Stomach (tissue), 4 donors: ENCODE data around the gene RXRA.

ENCODE experiments used
- CTCF ChIP-seq, 7 experiments: fragments of 450-650 bp in 4 of 7; fragments of 200-600 bp in 3 of 7; sonication (generic) in 3 of 7; IDR thresholded peaks; one replicate each; pipeline ENCODE4 v1.5.1; 2016 to 2019; ENCODE audit warnings: antibody characterized with exemption in 7 of 7, control low read depth in 2 of 7, mild to moderate bottlenecking in 1 of 7
- POLR2A ChIP-seq, 4 donors: fragments of 450-650 bp; IDR thresholded peaks; one replicate each; pipeline ENCODE4 v1.6.1; 2016; ENCODE audit warnings: antibody characterized with exemption in 4 of 4, control low read depth in 2 of 4, mild to moderate bottlenecking in 1 of 4, moderate library complexity in 1 of 4
- POLR2AphosphoS5 ChIP-seq, 3 donors: sonication (generic); formaldehyde crosslinking; IDR thresholded peaks; one replicate each; pipeline ENCODE4 v1.6.1; 2016; ENCODE audit warnings: antibody characterized with exemption in 3 of 3

- no peak for TF ChIP-seq POLR2AphosphoS5 (IDR thresholded peaks at IDR 0.05)
- TF ChIP-seq POLR2A (IDR thresholded peaks at IDR 0.05): no peak
- TF ChIP-seq CTCF (IDR thresholded peaks at IDR 0.05): no peak
Observed at GRCh38 chr9:134357631-134358025, 31.4 kb downstream of the RXRA start.
